HG02852 (cell line): Measurements from ENCODE around the gene PADI6.

Experiments
- ATAC-seq: cut with Tn5 transposase; IDR thresholded peaks from one replicate; pipeline ENCODE4 v1.9.1; 2021; ENCODE audit warnings: mild to moderate bottlenecking, moderate library complexity; ENCODE audit not compliant: unreplicated experiment

Gene PADI6

DNA sequence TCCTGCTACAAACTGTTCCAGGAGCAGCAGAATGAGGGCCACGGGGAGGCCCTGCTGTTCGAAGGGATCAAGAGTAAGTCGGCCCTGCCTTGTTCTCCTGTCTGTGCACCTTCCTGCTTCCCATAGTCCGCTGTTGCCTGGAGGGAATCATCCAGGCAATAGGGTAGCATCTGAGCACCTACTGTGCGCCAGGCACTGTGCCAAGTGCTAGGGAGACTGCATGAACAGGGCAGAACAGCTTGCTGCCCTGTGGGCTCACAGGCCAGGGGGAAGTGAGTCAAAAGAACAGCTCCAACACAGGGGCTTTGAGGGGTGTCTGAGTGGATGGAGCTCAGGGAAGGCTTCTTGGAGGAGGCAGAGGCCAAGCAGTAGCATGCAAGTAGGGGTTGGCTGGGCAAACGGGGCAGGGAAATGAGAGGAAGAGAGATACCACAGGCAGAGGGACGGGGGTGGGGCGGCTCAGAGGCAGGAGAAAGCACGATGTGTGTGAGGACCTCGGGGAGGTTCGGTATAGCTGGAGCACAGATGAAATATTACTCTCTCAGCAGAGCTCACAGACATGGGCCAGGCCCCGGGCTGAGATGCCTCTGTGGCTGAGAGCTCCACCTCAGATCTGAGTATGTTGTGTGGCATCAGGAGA, 15.5 kb upstream of the PADI6 start:
- ATAC-seq: no peak

DNA sequence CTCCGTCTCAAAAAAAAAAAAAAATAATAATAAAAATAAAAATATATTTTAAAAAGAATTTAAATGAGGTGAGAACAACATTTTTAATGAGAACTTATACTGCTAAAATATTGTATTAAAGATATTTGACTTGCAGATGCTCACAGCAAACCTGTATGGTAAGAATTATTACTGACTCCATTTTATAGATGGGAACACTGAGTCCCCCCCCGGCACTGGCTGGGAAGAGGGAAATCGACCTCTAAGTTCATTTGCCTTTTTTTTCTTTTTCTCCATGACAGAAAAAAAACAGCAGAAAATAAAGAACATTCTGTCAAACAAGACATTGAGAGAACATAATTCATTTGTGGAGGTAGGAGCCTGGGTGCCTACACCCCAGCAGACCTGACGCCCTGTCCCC, 13.4 kb upstream of the PADI6 start:
- ATAC-seq: no peak

- no peak for ATAC-seq
These were observed 13.0 kb upstream of the PADI6 start for GRCh38 chr1:17359031-17359430.

- no peak for ATAC-seq
These were observed 12.2 kb upstream of the PADI6 start for GRCh38 chr1:17359808-17360207.

DNA sequence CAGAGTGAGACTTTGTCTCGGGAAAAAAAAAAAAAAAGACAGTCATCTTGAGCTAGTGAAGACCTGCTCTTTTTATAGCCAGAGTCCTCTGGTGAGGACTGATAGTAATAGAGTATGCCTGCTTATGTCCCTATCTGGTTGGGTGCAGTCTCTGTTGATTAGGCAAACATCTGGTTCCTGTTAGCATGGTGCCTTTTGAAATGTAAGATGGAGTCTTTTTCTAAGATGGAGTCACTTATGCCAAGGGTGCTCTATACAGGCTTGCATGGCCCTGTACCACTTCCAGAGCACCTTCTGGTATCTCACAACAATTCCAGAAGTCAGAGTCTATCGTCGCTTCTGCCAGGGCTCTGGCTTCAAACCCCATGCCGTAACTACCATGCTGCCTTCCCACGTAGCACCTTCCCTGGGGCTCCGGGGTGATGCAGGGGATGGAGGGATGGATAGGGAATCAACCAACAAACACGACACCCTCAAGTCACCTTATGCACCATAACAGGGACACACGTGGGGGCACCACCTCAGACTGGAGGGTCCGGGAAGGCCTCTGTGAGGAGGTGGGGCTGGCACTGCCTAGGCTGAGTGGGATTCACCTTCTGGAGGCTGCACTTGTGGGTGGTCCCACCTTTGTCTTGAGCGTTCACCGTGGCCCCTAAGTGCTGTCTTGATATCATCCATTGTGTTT, 11.6 kb upstream of the PADI6 start:
- ATAC-seq: no peak

DNA sequence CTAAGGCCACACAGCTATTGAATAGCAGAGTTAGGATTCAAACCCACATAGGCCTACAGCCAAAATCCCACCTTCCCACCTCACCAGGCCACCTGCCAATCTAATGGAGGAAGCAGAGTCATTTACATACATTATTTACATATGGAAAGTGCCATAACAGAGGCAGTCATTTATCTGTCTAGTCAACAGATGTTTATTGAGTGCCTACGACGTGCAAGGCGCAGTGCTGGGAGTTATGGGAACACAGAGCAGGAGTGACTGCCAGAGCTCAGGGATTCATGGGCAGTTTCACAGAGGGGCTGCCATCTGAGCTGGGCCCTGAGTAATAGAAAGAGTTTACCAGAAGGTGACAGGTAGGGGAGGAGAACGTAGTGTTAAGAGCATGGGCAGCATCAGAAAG, 10.3 kb upstream of the PADI6 start:
- no peak for ATAC-seq

- no peak for ATAC-seq
These were observed 8.6 kb upstream of the PADI6 start for GRCh38 chr1:17363351-17363750.

DNA sequence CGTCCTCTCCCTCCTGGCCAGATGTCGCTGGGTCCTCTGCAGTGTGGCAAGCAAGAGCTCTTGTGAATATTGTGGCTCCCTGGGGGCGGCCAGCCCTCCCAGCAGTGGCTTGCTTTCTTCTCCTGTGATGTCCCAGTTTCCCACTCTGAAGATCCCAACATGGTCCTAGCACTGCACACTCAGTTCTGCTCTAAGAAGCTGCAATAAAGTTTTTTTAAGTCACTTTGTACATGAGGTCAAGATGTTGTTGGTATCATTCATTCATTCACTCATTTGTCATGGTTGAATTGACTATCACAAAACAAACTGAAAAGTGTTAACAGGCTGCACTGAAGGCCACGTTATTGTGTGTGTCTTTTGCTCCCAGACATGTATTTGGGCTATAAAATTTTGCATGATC, 8.2 kb upstream of the PADI6 start:
- no peak for ATAC-seq

DNA sequence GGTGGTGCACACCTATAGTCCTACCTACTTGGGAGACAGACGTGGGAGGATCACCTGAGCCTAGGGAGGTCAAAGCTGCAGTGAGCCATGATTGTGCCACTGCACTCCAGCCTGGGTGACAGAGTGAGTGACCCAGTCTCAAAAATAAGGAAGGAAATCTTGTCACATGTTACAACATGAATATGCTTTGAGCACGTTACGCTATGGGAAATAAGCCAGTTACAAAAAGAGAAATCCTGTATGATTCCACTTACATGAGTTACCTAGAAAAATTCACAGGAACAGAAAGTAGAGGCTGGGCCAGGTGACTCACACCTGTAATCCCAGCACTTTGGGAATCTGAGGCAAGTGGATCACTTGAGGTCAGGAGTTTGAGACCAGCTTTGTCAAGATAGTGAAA, 6.7 kb upstream of the PADI6 start:
- no peak for ATAC-seq

DNA sequence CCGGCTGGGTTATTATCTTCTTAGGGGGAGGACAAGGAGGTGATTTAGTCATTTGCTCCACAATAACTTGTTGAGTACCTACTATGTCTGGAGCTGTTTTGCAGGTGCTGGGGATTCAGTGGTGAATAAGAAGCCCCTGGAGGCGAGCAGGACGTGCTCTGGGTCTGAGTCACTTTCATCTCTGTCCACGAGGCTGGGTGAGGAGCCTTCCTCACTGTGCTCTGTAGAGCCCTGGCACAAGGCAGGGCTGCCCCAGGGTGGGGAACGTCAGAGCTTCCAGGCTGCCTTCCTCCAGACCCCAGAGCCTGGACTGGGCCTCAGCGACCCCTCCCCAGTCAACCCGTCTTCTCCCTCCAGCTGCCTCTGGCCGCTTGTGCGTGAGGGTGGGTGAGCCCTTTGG, 2.5 kb upstream of the PADI6 start:
- ATAC-seq: no peak

DNA sequence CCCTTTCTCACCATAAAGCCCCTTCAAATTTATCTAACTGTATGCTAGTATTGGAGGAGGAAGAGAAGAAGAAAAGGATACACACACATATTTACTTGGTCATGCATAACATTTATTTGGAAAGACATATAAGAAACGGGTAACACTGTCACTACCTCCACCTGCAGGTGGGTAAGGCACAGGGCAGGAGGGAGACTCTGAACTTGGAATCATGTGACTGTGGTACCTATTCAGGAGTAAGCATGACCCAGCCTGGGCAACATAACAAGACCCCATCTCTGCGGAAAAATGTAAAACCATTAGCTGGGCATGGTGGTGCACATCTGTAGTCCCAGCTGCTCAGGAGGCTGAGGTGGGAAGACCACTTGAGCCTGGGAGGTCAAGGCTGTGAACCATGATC, 1.4 kb upstream of the PADI6 start:
- no peak for ATAC-seq

GRCh38 chr1:17372955-17373354, 959 bp downstream of the PADI6 start:
- no peak for ATAC-seq

GRCh38 chr1:17375651-17376050, 3.7 kb downstream of the PADI6 start:
- ATAC-seq: no peak

- no peak for ATAC-seq
These were observed 5.4 kb downstream of the PADI6 start for GRCh38 chr1:17377325-17377953.

DNA sequence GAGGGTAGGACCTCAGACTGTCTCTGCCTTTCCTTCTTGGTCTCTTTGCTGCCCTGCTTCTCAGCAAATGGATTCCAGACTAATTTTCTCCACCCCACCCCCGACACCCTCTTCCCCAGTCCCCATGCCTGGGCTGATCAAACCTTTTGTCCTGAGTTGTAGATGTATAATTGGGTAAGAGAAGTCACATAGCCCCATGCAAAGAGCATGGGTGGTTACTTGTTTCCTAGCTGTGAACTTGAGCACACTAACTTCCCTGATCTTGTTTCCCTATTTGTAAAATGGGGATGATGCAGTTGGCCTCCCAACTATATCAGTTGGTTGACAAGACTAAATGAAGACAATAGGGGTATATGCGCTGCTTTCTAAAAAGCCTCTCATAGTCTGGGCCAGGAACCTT, 9.2 kb downstream of the PADI6 start:
- ATAC-seq: no peak

- ATAC-seq: no peak
These were observed 20.3 kb downstream of the PADI6 start for GRCh38 chr1:17392199-17392740.

- ATAC-seq: no peak
These were observed 21.2 kb downstream of the PADI6 start for GRCh38 chr1:17393230-17393629.

- ATAC-seq: no peak
These were observed 26.1 kb downstream of the PADI6 start for GRCh38 chr1:17397910-17398695.

- ATAC-seq: no peak
These were observed 28.8 kb downstream of the PADI6 start for GRCh38 chr1:17400725-17401341.

GRCh38 chr1:17401841-17402240, 29.8 kb downstream of the PADI6 start:
- ATAC-seq: no peak

GRCh38 chr1:17403081-17403480, 31.1 kb downstream of the PADI6 start:
- no peak for ATAC-seq
